NCI-H524 treated with DMSO at 0.1 percent for 48 hours (cell line): ENCODE results near the gene C1QTNF5.
"Not testable (repeated sequence)": the region's sequence is repeated elsewhere in the genome, so short reads cannot be mapped to it uniquely, and the experiment has no call there.

Experiments
- DNase-seq: peaks from one replicate; lab custom pipeline; 2025; lab: John Stamatoyannopoulos, UW

The C1QTNF5 gene, protein sequence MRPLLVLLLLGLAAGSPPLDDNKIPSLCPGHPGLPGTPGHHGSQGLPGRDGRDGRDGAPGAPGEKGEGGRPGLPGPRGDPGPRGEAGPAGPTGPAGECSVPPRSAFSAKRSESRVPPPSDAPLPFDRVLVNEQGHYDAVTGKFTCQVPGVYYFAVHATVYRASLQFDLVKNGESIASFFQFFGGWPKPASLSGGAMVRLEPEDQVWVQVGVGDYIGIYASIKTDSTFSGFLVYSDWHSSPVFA

DNA sequence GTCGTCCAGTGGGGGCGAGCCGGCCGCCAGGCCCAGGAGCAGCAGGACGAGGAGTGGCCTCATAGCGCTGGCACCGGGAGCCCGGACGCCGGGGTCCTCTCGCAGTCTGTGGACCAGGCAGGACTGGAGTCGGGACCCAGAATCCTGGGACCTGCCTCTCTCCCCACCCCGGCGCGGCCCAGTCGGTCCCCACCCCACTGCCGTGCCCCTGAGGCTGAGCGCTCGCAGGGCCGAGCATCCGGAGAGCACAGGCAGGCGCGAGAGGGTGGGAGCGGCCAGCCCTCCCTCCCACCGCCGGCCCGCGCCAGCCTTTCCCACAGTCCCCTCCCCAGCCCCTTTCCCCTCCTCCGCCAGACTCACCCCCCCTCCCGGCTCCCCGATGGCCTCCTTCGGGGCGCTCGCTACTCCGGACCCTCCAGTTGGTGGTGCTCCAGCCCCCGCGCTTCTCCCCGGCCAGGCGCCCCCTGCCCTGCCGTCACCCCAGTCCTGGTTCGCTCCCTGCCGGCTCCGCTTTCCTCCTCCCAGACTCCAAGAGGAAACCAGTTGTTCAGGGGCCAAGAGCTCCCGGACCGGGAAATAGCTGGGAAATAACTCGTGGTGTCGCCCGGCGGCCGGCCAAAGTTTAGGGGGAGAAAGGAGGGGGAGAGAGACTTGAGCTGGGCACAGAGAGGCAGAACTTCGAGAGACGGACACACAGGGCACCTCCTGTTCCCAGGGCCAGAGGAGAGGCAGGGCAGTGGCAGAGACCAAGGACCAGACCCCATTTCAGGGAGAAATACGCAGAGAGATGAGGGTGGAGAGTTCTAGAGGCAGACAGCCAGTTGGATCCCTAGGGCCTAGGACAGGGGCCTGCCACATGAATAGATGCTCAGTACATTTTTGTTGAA, at the start of gene C1QTNF5:
Gene C1QTNF5 (minus strand): TSS at position 549 of the 887 bp plus-strand sequence. CDS start 486 bp downstream, at position 63.
- DNase-seq = no peak

DNA sequence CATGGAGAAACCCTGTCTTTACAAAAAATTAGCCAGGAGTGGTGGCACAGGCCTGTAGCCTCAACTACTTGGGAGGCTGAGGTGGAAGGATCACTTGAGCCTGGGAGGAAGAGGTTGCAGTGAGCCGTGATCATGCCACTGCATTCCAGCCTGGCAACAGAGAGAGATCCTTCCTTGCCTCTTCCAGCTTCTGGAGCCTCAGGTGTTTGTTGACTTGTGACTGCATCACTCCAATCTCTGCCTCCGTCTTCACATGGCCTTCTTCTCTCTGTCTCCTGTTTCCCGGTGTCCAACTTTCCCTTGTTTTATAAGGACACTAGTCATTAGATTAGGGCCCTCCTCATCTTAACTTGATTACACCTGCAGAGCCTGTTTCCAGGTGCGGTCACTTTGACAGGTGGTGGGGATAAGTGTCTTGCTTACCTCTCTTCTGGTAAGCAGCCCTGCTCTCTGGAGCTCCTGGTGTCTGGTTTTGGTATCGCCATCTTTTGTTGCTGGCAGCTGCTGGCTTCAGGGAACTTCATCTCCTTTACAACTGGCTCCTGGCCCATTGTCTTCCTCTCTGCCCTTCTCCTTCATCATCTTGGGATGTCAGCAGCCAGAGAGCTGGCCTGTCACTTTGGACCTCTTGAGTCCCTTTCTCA, 49.0 kb upstream of the C1QTNF5 start:
- DNase-seq = no peak

DNA sequence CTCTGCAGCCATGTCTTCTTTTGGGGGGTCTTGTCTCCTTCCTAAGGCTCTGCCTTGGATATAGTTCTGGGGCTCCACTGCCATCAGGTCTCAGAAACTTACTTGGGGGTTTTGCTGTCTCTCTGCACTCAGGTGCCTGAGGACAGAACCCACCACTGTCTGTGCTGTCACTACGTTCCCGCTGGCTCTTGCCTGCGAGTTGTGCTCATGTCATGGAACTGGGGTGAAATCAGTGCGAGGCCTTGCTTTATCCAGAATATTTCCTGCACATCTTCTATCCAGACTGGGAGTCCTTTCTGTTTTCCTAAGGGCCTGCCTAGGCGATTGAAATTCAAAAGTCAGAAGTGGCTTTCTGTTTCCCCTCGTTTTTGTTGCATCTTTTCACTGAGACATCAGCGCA, 47.4 kb upstream of the C1QTNF5 start:
- no peak for DNase-seq

DNA sequence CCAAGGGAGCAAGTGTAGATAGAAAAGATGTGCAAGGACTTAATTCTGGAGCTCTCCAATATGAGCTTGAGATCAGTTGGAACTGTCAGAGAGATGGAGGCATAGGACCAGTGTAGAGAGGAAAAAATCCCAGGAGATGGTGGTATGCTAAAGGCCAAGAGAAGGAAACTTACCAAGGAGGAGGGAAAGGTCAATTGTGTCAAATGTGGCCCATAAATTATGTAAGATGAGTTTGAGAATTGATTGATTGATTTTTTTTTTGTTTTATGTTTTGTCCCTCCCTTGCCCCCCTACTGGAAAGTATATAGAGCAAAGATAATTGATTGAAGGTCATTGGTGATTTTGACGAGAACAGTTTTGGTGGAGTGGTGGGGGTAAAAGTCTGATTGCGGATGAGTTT, 43.6 kb upstream of the C1QTNF5 start:
- DNase-seq = no peak

DNA sequence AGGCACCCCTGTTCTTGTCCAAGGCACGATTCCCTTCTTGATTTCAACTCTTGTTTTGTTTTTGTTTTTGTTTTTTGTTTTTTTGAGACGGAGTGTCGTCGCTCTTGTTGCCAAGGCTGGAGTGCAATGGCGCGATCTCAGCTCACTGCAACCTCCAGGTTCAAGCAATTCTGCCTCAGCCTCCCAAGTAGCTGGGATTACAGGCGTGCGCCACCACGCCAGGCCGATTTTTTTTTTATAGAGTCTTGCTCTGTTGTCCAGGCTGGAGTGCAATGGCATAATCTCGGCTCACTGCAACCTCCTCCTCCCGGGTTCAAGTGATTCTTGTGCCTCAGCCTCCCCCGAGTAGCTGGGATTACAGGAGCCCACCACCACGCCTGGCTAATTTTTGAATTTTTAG, 41.8 kb upstream of the C1QTNF5 start:
- DNase-seq = not testable (repeated sequence)

DNA sequence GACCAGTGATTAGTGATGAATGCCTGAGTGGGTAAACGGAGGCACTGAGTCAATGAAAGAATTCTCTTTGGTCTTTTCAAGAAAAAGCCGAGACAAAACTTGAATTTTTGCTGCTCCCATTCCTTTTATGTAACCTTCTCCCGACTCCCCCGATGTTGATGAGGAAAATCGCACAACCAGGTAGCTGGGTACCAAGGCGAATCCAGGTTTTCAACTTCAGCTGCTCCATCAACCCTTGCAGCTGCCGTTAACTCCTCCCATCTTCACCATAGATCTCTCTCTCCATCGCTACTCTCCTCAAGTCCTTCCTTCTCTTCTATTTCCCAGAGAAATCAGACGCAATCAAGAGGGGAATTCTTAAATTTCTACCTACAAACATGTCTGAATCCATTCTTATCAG, 41.4 kb upstream of the C1QTNF5 start:
- DNase-seq = no peak

DNA sequence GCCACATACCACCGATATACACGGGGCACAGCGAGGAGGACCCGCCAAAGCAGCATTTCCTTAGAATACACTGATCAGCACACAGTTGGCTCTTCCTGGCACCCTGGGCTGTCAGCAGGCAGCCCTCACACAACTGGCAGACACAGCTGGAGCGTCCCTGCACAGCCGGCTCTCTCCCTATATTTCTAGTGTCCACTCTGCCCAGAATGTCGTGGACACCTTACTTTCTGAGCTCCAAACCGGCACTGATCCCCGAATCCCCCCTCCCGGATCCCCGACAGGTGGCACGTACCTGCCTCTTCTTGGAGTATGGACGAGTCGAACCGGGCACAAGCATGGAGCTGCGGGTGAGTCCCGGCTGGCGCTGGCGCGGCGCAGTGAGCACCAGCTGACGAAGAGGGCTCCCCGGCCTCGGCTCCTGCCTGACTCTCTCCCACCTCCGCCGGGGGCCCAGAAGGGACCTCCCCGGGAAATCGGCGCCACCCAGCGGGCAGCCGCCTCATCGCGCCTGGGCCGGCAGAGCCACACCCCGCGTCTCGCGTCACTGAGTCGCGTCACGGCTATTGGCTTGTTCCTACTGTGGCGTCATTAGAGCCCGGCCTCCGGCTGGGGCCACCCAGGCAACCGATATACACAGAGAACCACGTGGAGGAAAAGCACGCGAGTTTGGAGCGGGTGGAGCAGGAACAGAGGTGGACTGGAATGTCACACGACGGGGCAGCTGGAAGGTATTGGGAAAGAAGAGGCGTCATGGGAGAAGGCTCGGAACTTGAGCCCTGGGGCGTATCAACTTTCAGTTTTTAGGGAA, 40.7 kb upstream of the C1QTNF5 start, which contains the start of gene USP2:
Gene USP2 (minus strand): TSS at position 510 of the 808 bp plus-strand sequence. CDS start 8,210 bp downstream, outside the sequence.
- peak; percentile 66 for DNase-seq

DNA sequence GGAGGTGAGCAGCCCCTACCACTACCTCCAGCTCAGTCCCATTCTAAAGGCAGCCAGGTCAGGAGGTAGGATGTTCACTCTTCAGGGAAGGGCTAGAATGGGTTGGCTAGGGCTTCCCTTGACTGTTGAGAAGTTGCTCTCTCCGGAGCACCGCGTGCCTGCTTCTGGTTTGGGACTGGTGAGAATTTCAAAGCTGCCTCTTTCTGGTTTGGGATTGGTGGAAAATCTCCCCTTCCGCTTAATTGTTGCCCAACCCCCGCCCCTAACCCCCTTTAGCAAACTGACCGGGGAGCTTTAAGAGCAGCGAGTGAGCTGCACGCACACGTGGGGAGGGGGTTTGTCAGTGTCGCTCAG, 40.1 kb upstream of the C1QTNF5 start:
- no peak for DNase-seq

DNA sequence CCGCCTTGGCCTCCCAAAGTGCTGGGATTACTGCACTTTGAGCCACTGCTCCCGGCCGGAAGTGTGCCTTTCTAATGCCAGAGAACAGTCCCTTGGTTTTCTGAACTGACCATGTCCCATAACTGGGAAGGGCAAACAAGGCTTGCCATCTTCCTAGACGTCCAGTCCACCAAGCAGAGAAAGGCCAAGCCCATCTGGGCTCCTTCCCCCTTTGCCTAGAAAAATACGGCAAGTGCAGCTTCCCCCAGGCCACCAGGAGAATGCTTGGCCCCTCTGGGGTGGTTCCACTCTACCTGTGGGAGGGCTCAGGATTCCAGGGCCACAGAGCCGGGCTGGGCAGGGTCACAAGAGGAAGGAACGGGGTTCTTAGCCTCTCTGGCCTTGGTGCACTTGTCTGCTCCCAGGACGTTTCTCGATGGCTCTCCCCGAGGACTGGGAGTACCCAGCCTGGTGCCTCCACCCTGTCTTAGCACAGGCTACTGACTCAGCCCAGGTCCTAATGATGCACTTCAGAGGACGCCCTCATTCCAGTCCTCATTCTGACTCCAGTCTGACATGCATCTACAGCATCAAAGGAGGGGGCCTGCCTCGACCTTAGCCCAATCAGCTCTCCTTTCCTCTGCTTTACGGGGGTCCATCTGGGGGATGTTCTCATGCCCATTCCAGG, 39.6 kb upstream of the C1QTNF5 start:
- no peak for DNase-seq

DNA sequence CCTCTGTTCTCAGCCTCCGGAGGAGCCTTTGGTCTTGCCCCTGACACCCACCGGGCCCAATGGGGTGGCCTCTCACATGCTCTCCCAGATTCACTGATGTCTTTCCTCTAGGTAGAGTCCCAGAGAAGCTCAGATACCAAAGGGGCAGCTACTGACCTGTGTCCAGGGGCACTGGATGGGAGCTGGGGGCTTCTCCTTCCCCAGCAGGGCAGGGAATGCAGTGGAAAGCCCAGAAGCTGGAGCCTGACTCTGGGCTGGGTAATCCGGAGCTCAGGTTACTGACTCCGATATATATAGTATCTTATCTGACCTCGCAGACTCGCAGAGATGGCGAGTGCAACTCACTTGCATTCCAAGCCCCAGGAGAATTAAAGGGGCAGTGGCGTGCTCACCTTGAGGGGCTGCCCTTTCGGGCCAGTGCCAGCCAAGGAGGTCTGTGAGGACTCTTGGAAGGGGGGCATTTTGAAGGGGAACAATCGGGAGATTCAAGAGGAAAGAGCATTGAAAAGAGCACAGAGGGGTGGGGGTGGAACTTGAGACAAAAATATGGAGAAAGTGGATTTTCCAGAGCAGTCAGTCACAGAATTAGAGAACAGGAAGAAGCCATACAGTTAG, 38.3 kb upstream of the C1QTNF5 start:
- DNase-seq = no peak

DNA sequence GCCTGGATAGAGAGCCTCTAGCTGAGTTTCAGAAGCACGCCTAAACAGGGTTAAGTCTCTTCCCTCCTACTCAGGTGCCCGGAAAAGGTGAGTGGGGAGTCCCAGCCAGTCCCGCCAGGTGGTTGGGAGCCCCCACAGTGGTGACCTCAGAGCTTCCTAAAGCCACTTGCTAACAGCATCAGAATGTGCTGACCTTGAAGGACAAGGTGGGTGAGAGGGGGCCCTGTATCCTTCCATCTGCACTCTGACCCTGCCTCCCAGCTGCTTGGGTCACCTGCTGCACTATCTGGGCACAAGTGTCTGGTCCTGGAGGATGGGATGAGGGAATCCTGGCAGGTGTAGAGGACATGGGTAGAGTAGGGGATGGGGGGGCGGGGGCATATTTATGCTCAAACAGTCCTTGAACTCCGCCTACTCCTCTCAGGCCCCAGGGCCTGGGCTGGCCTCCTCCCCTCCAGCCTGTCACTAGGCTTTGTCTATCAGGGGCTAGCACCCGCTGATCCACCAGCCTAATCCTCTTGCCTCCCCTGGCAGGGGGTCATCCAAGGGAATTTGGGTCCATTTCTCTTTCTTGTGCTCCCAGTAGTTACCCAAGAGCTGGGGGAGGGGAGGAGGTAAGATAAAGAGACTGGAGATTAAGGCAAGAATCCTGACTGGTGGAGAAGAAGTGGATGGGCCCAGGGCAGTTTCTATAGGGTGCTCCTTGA, 37.4 kb upstream of the C1QTNF5 start:
- no peak for DNase-seq

DNA sequence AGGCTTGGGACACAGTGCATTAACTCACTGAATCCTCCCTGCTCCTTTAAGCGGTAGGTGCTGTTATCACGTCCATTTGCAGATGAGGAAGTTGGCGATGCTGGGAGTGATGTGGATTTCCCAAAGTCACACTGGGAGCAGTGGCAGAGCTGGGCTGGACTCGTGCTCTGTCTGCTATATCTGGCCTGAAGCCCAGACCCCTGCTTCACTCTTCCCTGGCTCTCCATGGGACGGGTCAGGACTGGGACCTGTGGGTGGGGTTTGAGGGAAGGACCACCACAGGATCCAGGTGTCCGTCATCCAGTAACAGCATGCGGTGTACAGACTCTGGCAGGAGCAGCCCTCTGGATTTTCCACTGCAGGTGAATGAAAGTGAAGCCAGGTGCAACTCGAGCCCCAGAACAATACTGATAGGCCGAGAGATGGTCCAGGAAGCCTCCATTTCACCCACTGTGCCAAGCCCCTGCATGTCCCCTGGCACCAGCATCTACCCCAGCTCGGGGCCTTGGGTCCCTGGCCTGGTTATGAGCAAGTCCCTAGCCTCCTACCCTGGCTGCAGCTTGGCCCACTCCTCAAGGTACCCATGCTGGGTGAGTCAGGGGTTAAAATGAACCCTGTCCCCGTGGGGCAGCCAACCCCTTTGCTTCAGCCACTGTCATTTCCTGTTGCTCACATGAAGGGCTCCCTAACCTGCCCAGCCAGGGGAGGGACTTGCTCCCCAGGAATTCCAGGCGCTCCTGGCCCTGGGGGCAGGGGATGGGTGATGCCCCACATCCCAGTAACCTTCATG, 36.6 kb upstream of the C1QTNF5 start:
- no peak for DNase-seq

DNA sequence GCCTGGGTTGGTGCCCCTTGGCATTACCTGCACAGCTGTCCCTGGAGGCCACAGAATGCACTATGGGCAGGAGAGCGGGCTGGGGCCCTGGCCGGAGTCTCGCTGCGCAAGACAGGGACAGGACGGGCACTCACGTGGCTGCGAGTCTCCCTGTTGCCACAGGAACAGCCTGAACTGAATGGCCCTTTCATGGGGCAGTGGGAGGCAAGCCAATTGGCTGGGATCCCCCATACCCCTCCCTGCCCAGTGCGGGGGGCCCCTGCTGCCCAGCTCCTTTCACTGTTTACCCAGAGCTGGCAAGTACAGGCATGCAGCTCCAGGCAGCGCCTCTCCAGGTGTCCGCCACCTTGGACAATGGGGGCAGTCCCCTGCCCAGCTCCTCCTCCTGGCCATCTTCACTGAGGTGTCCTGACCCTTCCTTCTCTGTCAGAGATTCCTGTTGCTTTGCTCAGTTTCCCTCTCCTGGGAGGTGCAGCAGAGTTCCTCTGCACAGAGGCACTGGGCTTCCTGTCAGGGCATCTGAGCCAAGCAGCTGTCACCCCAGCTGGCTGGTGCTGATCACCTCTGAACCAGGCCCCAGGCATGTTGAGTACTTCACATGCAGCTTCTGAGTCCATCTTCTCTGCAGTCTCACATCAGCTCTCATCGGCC, 35.6 kb upstream of the C1QTNF5 start:
- DNase-seq = peak; percentile 47

DNA sequence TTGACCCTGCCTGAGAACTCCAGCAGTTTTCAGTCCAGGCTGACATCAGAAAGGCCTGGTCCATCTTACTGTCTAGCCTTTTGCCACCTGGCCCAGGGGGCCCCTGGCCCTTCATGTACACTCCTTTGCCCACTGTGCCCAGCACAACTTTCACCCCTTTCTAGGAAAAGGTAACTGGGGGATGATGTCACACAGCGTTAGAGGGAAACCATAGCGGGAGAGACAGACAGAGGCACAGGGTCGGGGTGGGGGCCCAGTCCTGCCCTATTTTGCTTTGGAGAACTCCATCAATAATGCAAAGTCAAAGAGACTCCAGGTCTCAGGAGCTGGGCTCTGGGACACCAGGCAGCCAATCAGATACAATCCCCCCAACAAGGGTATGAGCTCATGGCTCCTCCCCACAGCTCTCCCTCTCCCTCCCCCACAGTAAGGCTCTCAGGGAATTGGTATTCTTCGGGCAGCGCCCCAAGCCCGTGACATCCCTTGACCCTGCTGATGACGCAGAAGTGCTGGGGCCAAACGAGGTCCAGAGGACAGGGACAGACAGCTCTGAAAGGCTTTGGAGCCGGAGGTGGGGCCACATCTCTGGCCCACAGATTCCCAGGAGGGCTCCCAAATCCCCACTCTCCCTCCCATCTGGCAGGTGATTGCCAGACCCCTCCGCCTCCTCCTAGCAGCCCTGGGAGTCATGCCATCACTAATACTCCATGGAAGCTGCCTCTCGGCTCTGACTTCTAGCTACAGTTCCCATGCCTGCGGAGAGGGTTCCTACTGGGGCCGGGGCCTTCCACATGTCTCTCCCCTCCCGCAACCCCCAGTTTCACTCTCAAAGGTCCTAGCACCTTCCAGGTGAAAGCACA, 34.9 kb upstream of the C1QTNF5 start:
- no peak for DNase-seq

DNA sequence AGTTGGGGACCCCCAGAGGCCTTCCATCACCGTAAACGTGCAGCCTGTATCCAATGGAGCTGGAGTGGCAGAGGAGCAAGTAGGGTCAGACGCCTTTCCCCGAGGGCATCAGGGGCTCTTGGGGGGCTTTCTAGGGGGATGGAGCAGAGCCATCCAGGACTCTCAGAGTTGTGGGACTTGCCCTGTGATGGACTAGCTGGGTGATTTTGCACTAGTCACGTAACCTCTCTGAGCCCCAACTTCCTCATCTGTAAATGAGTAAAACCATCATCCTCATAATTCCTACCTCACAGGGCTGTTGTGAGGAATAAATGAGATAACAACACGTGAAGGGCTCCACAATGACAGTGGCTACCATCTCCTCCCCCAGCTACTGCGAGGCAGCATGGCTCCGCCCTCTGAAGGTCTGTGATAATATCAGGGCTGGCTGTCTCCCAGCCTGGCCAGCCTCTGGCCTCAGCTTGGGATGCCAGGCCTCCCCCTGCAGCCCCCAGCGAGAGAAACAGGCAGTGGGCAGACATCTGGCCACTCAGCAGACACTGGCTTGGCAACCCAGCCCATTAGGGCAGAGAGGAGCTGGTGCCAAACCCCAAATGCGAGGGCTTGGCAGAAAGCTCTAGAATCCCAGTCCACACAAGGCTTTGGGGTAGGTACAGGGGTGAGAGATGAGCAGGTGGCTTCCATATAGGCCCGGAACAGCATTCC, 34.1 kb upstream of the C1QTNF5 start:
- DNase-seq = no peak

DNA sequence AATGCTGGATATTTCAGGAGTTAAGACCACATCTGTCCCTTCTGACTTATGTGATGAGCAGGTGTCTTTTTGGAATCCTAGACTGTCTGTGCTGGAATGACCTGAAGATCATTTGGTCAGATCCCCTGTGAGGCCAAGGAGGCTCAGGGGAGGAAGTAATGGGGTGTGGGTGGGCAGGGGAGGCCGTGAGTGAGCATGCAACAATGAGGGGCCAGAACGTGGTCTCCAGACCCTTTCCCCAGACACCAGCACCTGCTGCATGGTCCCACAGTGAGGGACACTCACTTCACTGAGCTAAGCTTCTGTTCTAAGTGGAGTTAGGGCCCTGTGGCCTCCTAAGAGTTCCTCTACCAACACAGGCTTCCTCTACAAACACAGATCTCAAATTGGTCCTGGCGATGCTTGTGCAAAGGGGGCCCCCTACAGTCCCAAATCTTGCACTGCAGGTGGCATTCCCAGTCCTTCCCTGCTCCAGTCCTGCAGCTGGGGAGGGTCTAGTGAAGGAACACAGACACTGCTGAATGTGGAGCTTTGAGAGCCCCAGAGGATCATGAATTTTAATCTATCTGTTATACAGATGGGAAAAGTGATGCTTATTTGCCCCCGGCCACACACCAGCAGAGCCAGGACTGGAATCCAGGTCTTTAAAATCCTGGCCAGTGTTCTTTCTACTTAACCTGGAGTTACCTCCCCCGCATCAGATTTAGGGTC, 33.4 kb upstream of the C1QTNF5 start:
- DNase-seq = peak; percentile 22
